HEK293 (cell line): ENCODE measurements around the gene CREB5.

Experiments used
- TCF7L2 ChIP-seq: IDR thresholded peaks from 2 replicates; pipeline ENCODE4 v1.6.1; 2011; ENCODE audit warnings: low read depth, mild to moderate bottlenecking, inconsistent platforms, low read length, moderate library complexity, borderline replicate concordance
- ZNF394 ChIP-seq: fragments of 450-650 bp; formaldehyde crosslinking; IDR thresholded peaks from 2 replicates; pipeline ENCODE4 v1.5.1; 2016; ENCODE audit warnings: missing biosample characterization, missing genetic modification characterization, mild to moderate bottlenecking, moderate library complexity, borderline replicate concordance
- TF ChIP-seq, protein P1 (sequence below): fragments of 450-650 bp; formaldehyde crosslinking; IDR thresholded peaks from 2 replicates; pipeline ENCODE4 v1.5.1; 2016; ENCODE audit warnings: missing biosample characterization, missing genetic modification characterization
- TF ChIP-seq, protein P2 (sequence below): fragments of 450-650 bp; formaldehyde crosslinking; IDR thresholded peaks from 2 replicates; pipeline ENCODE4 v1.5.1; 2016; ENCODE audit warnings: missing biosample characterization, missing genetic modification characterization
- TF ChIP-seq, protein P3 (sequence below): fragments of 450-650 bp; formaldehyde crosslinking; IDR thresholded peaks from 2 replicates; pipeline ENCODE4 v1.5.1; 2016; ENCODE audit warnings: missing biosample characterization, missing genetic modification characterization

DNA sequence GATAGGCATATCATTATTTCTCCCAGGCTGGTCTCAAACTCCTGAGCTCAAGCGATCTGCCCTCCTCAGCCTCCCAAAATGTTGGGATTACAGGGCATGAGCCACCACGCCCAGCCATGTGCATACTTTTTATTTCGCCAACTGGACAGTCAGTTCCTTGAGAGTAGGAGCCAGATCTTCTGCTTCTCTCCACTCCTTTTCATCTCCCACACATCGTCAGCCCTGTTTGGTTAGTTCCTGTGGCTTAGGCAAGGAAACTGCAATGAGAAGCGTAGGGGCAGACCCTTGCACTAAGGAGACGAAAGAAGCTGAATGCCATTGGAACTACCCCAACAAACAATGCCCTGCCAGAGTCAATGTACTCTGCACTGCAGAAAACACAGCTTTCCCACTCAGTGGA is 367.6 kb downstream of the CREB5 start:
- TF ChIP-seq, protein P1, sequence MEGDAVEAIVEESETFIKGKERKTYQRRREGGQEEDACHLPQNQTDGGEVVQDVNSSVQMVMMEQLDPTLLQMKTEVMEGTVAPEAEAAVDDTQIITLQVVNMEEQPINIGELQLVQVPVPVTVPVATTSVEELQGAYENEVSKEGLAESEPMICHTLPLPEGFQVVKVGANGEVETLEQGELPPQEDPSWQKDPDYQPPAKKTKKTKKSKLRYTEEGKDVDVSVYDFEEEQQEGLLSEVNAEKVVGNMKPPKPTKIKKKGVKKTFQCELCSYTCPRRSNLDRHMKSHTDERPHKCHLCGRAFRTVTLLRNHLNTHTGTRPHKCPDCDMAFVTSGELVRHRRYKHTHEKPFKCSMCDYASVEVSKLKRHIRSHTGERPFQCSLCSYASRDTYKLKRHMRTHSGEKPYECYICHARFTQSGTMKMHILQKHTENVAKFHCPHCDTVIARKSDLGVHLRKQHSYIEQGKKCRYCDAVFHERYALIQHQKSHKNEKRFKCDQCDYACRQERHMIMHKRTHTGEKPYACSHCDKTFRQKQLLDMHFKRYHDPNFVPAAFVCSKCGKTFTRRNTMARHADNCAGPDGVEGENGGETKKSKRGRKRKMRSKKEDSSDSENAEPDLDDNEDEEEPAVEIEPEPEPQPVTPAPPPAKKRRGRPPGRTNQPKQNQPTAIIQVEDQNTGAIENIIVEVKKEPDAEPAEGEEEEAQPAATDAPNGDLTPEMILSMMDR (tag by site-specific recombination): no peak
- TF ChIP-seq TCF7L2 (no peak), ZNF394 (tag by site-specific recombination) (no peak)
- TF ChIP-seq, protein P2, sequence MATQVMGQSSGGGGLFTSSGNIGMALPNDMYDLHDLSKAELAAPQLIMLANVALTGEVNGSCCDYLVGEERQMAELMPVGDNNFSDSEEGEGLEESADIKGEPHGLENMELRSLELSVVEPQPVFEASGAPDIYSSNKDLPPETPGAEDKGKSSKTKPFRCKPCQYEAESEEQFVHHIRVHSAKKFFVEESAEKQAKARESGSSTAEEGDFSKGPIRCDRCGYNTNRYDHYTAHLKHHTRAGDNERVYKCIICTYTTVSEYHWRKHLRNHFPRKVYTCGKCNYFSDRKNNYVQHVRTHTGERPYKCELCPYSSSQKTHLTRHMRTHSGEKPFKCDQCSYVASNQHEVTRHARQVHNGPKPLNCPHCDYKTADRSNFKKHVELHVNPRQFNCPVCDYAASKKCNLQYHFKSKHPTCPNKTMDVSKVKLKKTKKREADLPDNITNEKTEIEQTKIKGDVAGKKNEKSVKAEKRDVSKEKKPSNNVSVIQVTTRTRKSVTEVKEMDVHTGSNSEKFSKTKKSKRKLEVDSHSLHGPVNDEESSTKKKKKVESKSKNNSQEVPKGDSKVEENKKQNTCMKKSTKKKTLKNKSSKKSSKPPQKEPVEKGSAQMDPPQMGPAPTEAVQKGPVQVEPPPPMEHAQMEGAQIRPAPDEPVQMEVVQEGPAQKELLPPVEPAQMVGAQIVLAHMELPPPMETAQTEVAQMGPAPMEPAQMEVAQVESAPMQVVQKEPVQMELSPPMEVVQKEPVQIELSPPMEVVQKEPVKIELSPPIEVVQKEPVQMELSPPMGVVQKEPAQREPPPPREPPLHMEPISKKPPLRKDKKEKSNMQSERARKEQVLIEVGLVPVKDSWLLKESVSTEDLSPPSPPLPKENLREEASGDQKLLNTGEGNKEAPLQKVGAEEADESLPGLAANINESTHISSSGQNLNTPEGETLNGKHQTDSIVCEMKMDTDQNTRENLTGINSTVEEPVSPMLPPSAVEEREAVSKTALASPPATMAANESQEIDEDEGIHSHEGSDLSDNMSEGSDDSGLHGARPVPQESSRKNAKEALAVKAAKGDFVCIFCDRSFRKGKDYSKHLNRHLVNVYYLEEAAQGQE (tag by site-specific recombination): no peak
- TF ChIP-seq, protein P3, sequence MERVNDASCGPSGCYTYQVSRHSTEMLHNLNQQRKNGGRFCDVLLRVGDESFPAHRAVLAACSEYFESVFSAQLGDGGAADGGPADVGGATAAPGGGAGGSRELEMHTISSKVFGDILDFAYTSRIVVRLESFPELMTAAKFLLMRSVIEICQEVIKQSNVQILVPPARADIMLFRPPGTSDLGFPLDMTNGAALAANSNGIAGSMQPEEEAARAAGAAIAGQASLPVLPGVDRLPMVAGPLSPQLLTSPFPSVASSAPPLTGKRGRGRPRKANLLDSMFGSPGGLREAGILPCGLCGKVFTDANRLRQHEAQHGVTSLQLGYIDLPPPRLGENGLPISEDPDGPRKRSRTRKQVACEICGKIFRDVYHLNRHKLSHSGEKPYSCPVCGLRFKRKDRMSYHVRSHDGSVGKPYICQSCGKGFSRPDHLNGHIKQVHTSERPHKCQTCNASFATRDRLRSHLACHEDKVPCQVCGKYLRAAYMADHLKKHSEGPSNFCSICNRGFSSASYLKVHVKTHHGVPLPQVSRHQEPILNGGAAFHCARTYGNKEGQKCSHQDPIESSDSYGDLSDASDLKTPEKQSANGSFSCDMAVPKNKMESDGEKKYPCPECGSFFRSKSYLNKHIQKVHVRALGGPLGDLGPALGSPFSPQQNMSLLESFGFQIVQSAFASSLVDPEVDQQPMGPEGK (tag by site-specific recombination): no peak
